GM18498 (cell line): ENCODE data around the gene KAZALD1.

ENCODE experiments used
- ATAC-seq: cut with Tn5 transposase; IDR thresholded peaks from one replicate; pipeline ENCODE4 v1.9.1; 2021; ENCODE audit warnings: mild to moderate bottlenecking, moderate library complexity; ENCODE audit not compliant: unreplicated experiment

The KAZALD1 gene

GRCh38 chr10:101046332-101047238 lies 15.2 kb upstream of the KAZALD1 start:
- no peak for ATAC-seq

- no peak for ATAC-seq
These were observed 14.5 kb upstream of the KAZALD1 start for GRCh38 chr10:101047268-101047667.

GRCh38 chr10:101047961-101048892 lies 13.6 kb upstream of the KAZALD1 start:
- no peak for ATAC-seq

- ATAC-seq = peak; percentile 65
These were observed 11.3 kb upstream of the KAZALD1 start for GRCh38 chr10:101050208-101051069.

GRCh38 chr10:101052285-101052684 lies 9.5 kb upstream of the KAZALD1 start:
- no peak for ATAC-seq

GRCh38 chr10:101053516-101053915 lies 8.3 kb upstream of the KAZALD1 start:
- ATAC-seq = no peak

- ATAC-seq = no peak
These were observed 7.4 kb upstream of the KAZALD1 start for GRCh38 chr10:101054351-101054750.

- no peak for ATAC-seq
These were observed 6.9 kb upstream of the KAZALD1 start for GRCh38 chr10:101054876-101055275.

- ATAC-seq = no peak
These were observed 6.4 kb upstream of the KAZALD1 start for GRCh38 chr10:101055411-101055810.

GRCh38 chr10:101056365-101057151 lies 5.2 kb upstream of the KAZALD1 start:
- no peak for ATAC-seq

GRCh38 chr10:101060036-101060950 lies 1.5 kb upstream of the KAZALD1 start:
- ATAC-seq = peak; percentile 44

- ATAC-seq = peak; percentile 66
These were observed 702 bp upstream of the KAZALD1 start for GRCh38 chr10:101060951-101061623.

- ATAC-seq = no peak
These were observed 652 bp downstream of the KAZALD1 start for GRCh38 chr10:101062232-101063049.

GRCh38 chr10:101063050-101063525 lies 1.3 kb downstream of the KAZALD1 start:
- ATAC-seq = no peak

- no peak for ATAC-seq
These were observed 2.0 kb downstream of the KAZALD1 start for GRCh38 chr10:101063548-101064414.

GRCh38 chr10:101064415-101065030 lies 2.7 kb downstream of the KAZALD1 start:
- no peak for ATAC-seq
